ENCODE data around the gene PGLYRP3.

- TF ChIP-seq POLR2A (IDR thresholded peaks at IDR 0.05) (no peak), CTCF (IDR thresholded peaks at IDR 0.05) (no peak)
These were observed 30.4 kb upstream of the PGLYRP3 start for GRCh38 chr1:153343040-153343681.
